AG10803 (cell line): Measurements from ENCODE around the gene MYL7.

Experiments
- DNase-seq: peaks from one replicate; pipeline ENCODE4 v3.0.0; 2010; ENCODE audit warnings: low read depth
- H3K4me3 ChIP-seq: 2 replicates; pipeline ENCODE4 v1.5.1; 2011; ENCODE audit warnings: mild to moderate bottlenecking, low read length, control low read depth
- CTCF ChIP-seq: conservative IDR thresholded peaks from 2 replicates; pipeline ENCODE4 v1.5.1; 2011; ENCODE audit warnings: mild to moderate bottlenecking, low read length, control low read depth, inconsistent platforms

Gene MYL7

GRCh38 chr7:44102846-44103565 lies 38.1 kb downstream of the MYL7 start:
- DNase-seq, result no peak
- no peak for TF ChIP-seq CTCF
- H3K4me3 ChIP-seq, result no peak overlapping the region

- DNase-seq, result peak; percentile 95
- no peak for TF ChIP-seq CTCF
- H3K4me3 ChIP-seq, result no peak overlapping the region
These were observed 38.9 kb downstream of the MYL7 start for GRCh38 chr7:44101966-44102845.

GRCh38 chr7:44101303-44101965 lies 39.7 kb downstream of the MYL7 start:
- TF ChIP-seq CTCF, result no peak
- no peak overlapping the region for H3K4me3 ChIP-seq
- DNase-seq, result no peak

- peak; percentile 95 for DNase-seq
- no peak overlapping the region for H3K4me3 ChIP-seq
- 0 out of 2 replicates have a peak, but pooled peaks have one; percentile 8 for TF ChIP-seq CTCF
These were observed 40.5 kb downstream of the MYL7 start for GRCh38 chr7:44100458-44101302.

- TF ChIP-seq CTCF, result no peak
- no peak for DNase-seq
- no peak overlapping the region for H3K4me3 ChIP-seq
These were observed 41.5 kb downstream of the MYL7 start for GRCh38 chr7:44099669-44100068.
